Lower leg skin (tissue), 3 donors: ENCODE measurements around the gene ALG3.

Experiments
- CTCF ChIP-seq, 3 donors: fragments of 450-650 bp; IDR thresholded peaks; one replicate each; pipeline ENCODE4 v1.5.1; 2016; ENCODE audit warnings: antibody characterized with exemption in 3 of 3, mild to moderate bottlenecking in 3 of 3, moderate library complexity in 2 of 3
- POLR2A ChIP-seq, 2 donors: fragments of 450-650 bp; IDR thresholded peaks; one replicate each; pipeline ENCODE4 v1.6.1; 2016 to 2017; ENCODE audit warnings: antibody characterized with exemption in 2 of 2, mild to moderate bottlenecking in 1 of 2, moderate library complexity in 1 of 2

- no peak for TF ChIP-seq POLR2A (IDR thresholded peaks at IDR 0.05)
- no peak for TF ChIP-seq CTCF (IDR thresholded peaks at IDR 0.05)
Measured at GRCh38 chr3:184231671-184232070, 17.1 kb downstream of the ALG3 start.
